ENCODE measurements around the gene HNRNPLL. TPM values are rescaled to one million over a fixed set of nuclear protein-coding genes. Genes with fewer than 3 reads are reported as not detected.
A peak's percentile ranks its signal among the peaks of the same experiment; 100 is the strongest.
"Not testable (repeated sequence)": the region's sequence is repeated elsewhere in the genome, so short reads cannot be mapped to it uniquely, and the experiment has no call there.

HNRNPLL gene
- total and polyA plus RNA-seq, 10 donors = 4.8 to 53.4 (median 33.9) TPM

GRCh38 chr2:38537937-38538525, 64.7 kb downstream of the HNRNPLL start:
- WGBS, 5 donors = 71 to 83% (median 80%) methylated on average over 3 of the region's 3 CpGs
- no peaks in the 10 kb centered on the region for H3K9me3 ChIP-seq
- intact Hi-C loops (cut with DNase I; ENCODE audit: low total_unique reads) = loop anchor here (5.0 kb wide), 1 partner anchor 204 kb away; no protein-coding TSS in a partner anchor
- no peak for DNase-seq
- peaks cover 0 to 20% (median 0%) of the 10 kb centered on the region in 7 donors for H3K27me3 ChIP-seq (replicated peaks in 1 of 7)
- H3K4me3 ChIP-seq = no peak overlapping the region
- TF ChIP-seq POLR2A (IDR thresholded peaks at IDR 0.05) (no peak), CTCF (IDR thresholded peaks at IDR 0.05 in 8 of 11, conservative IDR thresholded peaks at IDR 0.05 in 3 of 11) (no peak), POLR2AphosphoS5 (IDR thresholded peaks at IDR 0.05) (no peak)
- peaks cover 0 to 39% (median 24%) of the 10 kb centered on the region in 6 donors for H3K4me1 ChIP-seq
- no peak overlapping the region for H3K27ac ChIP-seq
- H3K36me3 ChIP-seq = no peaks in the 10 kb centered on the region

DNA sequence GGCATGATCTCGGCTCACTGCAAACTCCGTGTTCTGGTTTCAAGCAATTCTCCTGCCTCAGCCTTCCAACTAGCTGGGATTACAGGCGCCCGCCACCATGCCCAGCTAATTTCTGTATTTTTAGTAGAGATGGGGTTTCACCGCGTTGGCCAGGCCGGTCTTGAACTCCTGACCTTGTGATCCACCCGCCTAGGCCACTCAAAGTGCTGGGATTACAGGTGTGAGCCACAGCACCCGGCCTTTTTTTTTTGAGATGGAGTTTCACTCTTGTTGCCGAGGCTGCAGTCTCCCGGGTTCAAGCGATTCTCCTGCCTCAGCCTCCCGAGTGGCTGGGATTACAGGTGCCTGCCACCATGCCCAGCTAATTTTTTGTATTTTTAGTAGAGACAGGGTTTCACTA, 65.4 kb downstream of the HNRNPLL start:
- H3K9me3 ChIP-seq, H3K27ac ChIP-seq, H3K36me3 ChIP-seq, DNase-seq, H3K4me3 ChIP-seq: not testable (repeated sequence)
- 87 to 96% (median 94%) methylated on average over 13 of the region's 13 CpGs for WGBS, 5 donors
- H3K27me3 ChIP-seq (replicated peaks in 1 of 7) = peaks cover 0 to 16% (median 0%) of the 10 kb centered on the region in 7 donors
- H3K4me1 ChIP-seq = peaks cover 0 to 35% (median 24%) of the 10 kb centered on the region in 6 donors
- intact Hi-C loops (cut with DNase I; ENCODE audit: low total_unique reads) = loop anchor here (5.0 kb wide), 1 partner anchor 205 kb away; no protein-coding TSS in a partner anchor

GRCh38 chr2:38535744-38536506, 66.8 kb downstream of the HNRNPLL start:
- no peaks in the 10 kb centered on the region for H3K9me3 ChIP-seq
- intact Hi-C loops (cut with DNase I; ENCODE audit: low total_unique reads) = loop anchor here (5.0 kb wide), 1 partner anchor 206 kb away; no protein-coding TSS in a partner anchor
- H3K27ac ChIP-seq = no peak overlapping the region
- H3K27me3 ChIP-seq (replicated peaks in 1 of 7) = peaks cover 0 to 16% (median 0%) of the 10 kb centered on the region in 7 donors
- DNase-seq = peak; percentile 96
- H3K4me1 ChIP-seq = peaks cover 0 to 32% (median 24%) of the 10 kb centered on the region in 6 donors
- 3 to 5% (median 4%) methylated on average over 40 to 53 of the region's 53 CpGs for WGBS, 5 donors
- TF ChIP-seq POLR2A (IDR thresholded peaks at IDR 0.05) (no peak), CTCF (IDR thresholded peaks at IDR 0.05 in 8 of 11, conservative IDR thresholded peaks at IDR 0.05 in 3 of 11) (peak; percentile 69 to 96 (median 87)), POLR2AphosphoS5 (IDR thresholded peaks at IDR 0.05) (peak; percentile 50 to 79 (median 63))
- no peaks in the 10 kb centered on the region for H3K36me3 ChIP-seq
- H3K4me3 ChIP-seq = peak overlapping the region; percentile 27 to 66 (median 36)

DNA sequence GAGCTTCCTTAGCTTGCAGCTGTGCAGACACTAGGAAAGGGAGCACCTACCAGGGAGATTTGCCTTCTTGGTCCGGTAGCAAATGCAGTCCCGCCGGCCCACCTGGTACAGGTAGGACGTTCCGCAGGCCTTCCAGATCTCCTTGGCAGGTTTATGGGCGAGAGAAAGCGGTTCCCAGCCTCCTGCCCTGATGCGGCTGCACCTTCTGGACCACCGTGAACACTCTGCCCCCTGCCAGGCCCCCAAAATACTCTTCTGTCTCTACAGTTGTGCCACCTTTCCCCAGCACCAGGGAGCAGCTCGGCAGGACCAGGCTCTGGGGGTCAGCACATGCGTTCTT, 67.4 kb downstream of the HNRNPLL start:
- intact Hi-C loops (cut with DNase I; ENCODE audit: low total_unique reads) = loop anchor here (5.0 kb wide), 1 partner anchor 207 kb away; no protein-coding TSS in a partner anchor

More for the DNA sequence above, 67.4 kb downstream of the HNRNPLL start:
- H3K9me3 ChIP-seq = no peaks in the 10 kb centered on the region
- H3K4me3 ChIP-seq = peak overlapping the region in 1 of 8 donors; percentile 66
- H3K4me1 ChIP-seq = peaks cover 0 to 32% (median 24%) of the 10 kb centered on the region in 6 donors
- H3K27ac ChIP-seq = no peak overlapping the region
- WGBS, 5 donors = 69 to 87% (median 83%) methylated on average over 8 to 11 of the region's 11 CpGs
- no peak for DNase-seq
- H3K27me3 ChIP-seq (replicated peaks in 1 of 7) = peaks cover 0 to 12% (median 0%) of the 10 kb centered on the region in 7 donors
- TF ChIP-seq POLR2AphosphoS5 (IDR thresholded peaks at IDR 0.05) (no peak), CTCF (IDR thresholded peaks at IDR 0.05 in 8 of 11, conservative IDR thresholded peaks at IDR 0.05 in 3 of 11) (no peak), POLR2A (IDR thresholded peaks at IDR 0.05) (no peak)
- H3K36me3 ChIP-seq = no peaks in the 10 kb centered on the region
